Subcutaneous abdominal adipose tissue (tissue), 5 donors: ENCODE data around the gene TNFSF10.
A peak's percentile ranks its signal among the peaks of the same experiment; 100 is the strongest.

Experiments used
- H3K27ac ChIP-seq: one replicate; pipeline ENCODE4 v1.7.0; 2013; ENCODE audit warnings: low read depth, mild to moderate bottlenecking, inconsistent platforms, low read length, moderate library complexity
- H3K27me3 ChIP-seq, 5 donors: one replicate each; pipeline ENCODE4 v1.7.0; 2013; ENCODE audit warnings: low read length in 5 of 5, inconsistent platforms in 1 of 5; ENCODE audit not compliant: control insufficient read depth in 5 of 5, insufficient read depth in 4 of 5
- H3K36me3 ChIP-seq, 5 donors: one replicate each; pipeline ENCODE4 v1.7.0; 2013; ENCODE audit warnings: low read length in 5 of 5; ENCODE audit not compliant: control insufficient read depth in 5 of 5, insufficient read depth in 5 of 5
- H3K4me1 ChIP-seq, 5 donors: one replicate each; pipeline ENCODE4 v1.7.0; 2013; ENCODE audit warnings: low read length in 5 of 5, mild to moderate bottlenecking in 3 of 5, moderate library complexity in 1 of 5; ENCODE audit not compliant: control insufficient read depth in 5 of 5, insufficient read depth in 5 of 5
- H3K4me3 ChIP-seq, 5 donors: one replicate each; pipeline ENCODE4 v1.7.0; 2013; ENCODE audit warnings: low read length in 5 of 5, low read depth in 1 of 5
- H3K9ac ChIP-seq, 5 donors: one replicate each; pipeline ENCODE4 v1.7.0; 2013; ENCODE audit warnings: low read length in 5 of 5, mild to moderate bottlenecking in 4 of 5, moderate library complexity in 3 of 5
- H3K9me3 ChIP-seq, 5 donors: one replicate each; pipeline ENCODE4 v1.7.0; 2013; ENCODE audit warnings: low read length in 5 of 5; ENCODE audit not compliant: control insufficient read depth in 5 of 5
- donor health status: healthy.
- donor health status: healthy.
- donor health status: healthy.
- donor health status: healthy.
- donor health status: healthy.

The TNFSF10 gene

GRCh38 chr3:172560026-172560425, 36.8 kb upstream of the TNFSF10 start:
- Histone ChIP-seq H3K4me3 (no peak overlapping the region), H3K9me3 (no peaks in the 10 kb centered on the region), H3K9ac (no peak overlapping the region), H3K36me3 (no peaks in the 10 kb centered on the region), H3K27me3 (no peaks in the 10 kb centered on the region), H3K4me1 (peaks cover 0 to 64% (median 50%) of the 10 kb centered on the region in 5 donors), H3K27ac (no peak overlapping the region)

GRCh38 chr3:172559020-172559419, 35.8 kb upstream of the TNFSF10 start:
- Histone ChIP-seq H3K9me3 (no peaks in the 10 kb centered on the region), H3K9ac (no peak overlapping the region), H3K27me3 (no peaks in the 10 kb centered on the region), H3K4me3 (no peak overlapping the region), H3K36me3 (no peaks in the 10 kb centered on the region), H3K4me1 (peaks cover 0 to 63% (median 44%) of the 10 kb centered on the region in 5 donors), H3K27ac (no peak overlapping the region)

GRCh38 chr3:172557515-172558220, 34.4 kb upstream of the TNFSF10 start:
- Histone ChIP-seq H3K9me3 (no peaks in the 10 kb centered on the region), H3K36me3 (no peaks in the 10 kb centered on the region), H3K9ac (peak overlapping the region in 1 of 5 donors; percentile 57), H3K4me1 (peaks cover 0 to 59% (median 32%) of the 10 kb centered on the region in 5 donors), H3K4me3 (no peak overlapping the region), H3K27me3 (no peaks in the 10 kb centered on the region), H3K27ac (peak overlapping the region; percentile 31)

DNA sequence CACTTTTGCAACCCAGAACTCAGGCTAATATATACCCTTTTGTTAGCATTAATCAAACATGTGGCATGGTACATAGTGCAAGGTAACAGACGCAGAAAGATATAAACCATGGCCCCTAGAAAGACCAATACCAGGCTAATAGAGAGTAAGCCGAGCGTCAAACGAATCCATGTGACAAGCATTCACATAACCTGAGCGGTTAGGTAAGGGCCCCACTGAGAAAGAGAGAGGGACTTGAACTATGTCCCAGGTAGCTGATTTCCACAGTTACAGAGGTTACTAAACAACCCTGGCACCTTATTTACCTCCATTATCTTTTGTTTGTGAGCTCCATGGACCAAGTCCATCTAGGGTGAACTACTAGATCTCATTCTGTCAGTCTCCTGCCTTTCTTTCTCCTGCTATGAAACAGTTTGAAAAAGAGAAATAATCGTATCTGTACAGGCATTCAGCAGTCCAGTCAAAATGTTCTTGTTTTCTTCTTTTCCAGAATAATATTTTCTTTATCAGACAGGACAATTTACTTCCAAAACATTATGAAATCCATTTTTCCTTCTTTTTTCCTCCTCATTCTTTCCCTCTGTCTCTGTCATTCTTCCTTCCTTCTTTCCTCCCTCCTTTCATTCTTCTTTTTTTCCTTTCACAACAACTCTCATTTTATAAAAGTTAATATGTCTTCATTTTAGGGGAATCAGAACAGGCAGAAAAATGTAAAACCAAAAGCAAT, 30.5 kb upstream of the TNFSF10 start:
- no peaks in the 10 kb centered on the region for H3K36me3 ChIP-seq
- H3K27me3 ChIP-seq, result no peaks in the 10 kb centered on the region
- H3K4me1 ChIP-seq, result peaks cover 0 to 41% (median 13%) of the 10 kb centered on the region in 5 donors
- no peak overlapping the region for H3K4me3 ChIP-seq
- no peaks in the 10 kb centered on the region for H3K9me3 ChIP-seq
- H3K27ac ChIP-seq, result no peak overlapping the region
- no peak overlapping the region for H3K9ac ChIP-seq

DNA sequence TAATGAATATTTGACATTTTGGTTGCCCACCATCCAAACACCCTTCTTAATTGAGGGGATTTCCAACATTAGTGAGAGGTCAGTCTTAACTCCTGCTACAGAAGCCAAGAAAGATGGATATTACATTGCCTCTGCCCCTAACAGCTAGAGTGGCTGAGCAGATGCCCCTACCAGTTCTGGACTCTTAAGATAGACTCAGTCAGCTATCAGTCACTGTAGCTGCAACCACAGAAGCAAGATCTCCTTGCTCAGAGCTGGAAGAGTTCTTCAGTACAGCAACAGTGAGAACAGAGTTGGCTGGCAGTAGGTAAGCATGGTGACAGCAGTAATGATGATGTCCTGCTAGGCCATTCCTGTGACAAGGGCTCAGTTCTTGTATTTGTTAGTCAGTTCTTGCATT, 29.4 kb upstream of the TNFSF10 start:
- Histone ChIP-seq H3K9me3 (no peaks in the 10 kb centered on the region), H3K9ac (no peak overlapping the region), H3K4me3 (no peak overlapping the region), H3K4me1 (peaks cover 0 to 37% (median 8%) of the 10 kb centered on the region in 5 donors), H3K36me3 (no peaks in the 10 kb centered on the region), H3K27ac (no peak overlapping the region), H3K27me3 (no peaks in the 10 kb centered on the region)

- H3K9me3 ChIP-seq, result no peaks in the 10 kb centered on the region
- no peaks in the 10 kb centered on the region for H3K36me3 ChIP-seq
Measured at GRCh38 chr3:172551874-172552273, 28.6 kb upstream of the TNFSF10 start.

DNA sequence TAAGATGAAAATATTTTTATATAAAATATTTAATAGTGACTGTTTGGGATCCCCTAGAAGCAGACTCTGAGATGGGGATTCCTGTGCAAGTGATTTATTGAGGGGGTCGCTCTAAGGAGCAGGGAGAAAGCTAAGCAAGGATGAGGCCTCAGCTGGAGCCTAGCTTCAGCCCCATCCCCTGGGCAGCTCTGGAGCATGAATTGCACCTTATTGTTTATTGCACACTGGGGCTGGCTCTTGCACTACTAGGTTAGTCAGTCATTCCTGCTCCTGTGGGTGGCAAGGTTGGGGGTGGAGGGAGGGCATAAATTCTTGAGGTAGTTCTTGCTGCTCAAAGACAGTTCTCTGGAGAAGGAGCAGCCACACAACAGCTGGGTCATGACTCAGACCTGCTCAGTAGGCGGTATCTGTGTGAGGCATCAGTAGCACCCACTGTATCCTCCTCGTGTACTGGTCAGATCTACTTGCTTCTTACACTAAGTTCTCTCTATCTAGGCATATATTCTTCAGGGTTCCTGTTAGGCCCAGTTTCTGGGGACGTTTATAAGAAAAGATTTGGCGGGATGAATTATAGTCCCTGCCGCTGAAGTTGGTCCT, 27.2 kb upstream of the TNFSF10 start:
- Histone ChIP-seq H3K9me3 (no peaks in the 10 kb centered on the region), H3K4me3 (no peak overlapping the region), H3K9ac (no peak overlapping the region), H3K4me1 (peaks cover 0 to 18% (median 10%) of the 10 kb centered on the region in 5 donors), H3K27me3 (no peaks in the 10 kb centered on the region), H3K36me3 (no peaks in the 10 kb centered on the region), H3K27ac (no peak overlapping the region)

More at GRCh38 chr3:172551874-172552273, 28.6 kb upstream of the TNFSF10 start:
- Histone ChIP-seq H3K4me3 (no peak overlapping the region), H3K4me1 (peaks cover 0 to 30% (median 5%) of the 10 kb centered on the region in 5 donors), H3K9ac (no peak overlapping the region), H3K27ac (no peak overlapping the region), H3K27me3 (no peaks in the 10 kb centered on the region)

DNA sequence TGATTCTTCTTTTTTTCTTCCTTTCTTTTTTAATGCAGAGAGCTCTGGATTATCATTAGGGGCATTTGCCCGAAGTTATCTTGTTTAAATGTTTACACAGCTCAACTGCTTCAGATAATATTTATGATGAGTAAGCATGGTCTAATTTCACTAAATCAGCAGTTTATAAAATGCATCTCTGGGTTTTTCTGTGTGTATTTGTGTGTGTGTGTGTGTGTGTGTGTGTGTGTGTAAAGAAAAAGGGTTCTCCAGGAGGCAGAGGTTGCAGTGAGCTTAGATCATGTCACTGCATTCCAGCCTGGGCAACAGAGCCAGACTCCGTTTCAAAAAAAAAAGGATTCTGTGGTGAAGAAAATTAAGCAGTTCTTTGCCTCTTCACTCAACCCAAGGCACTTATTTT, 25.9 kb upstream of the TNFSF10 start:
- no peaks in the 10 kb centered on the region for H3K9me3 ChIP-seq
- no peaks in the 10 kb centered on the region for H3K36me3 ChIP-seq
- H3K4me1 ChIP-seq, result peaks cover 0 to 13% (median 8%) of the 10 kb centered on the region in 5 donors
- no peak overlapping the region for H3K9ac ChIP-seq
- no peaks in the 10 kb centered on the region for H3K27me3 ChIP-seq
- no peak overlapping the region for H3K4me3 ChIP-seq
- no peak overlapping the region for H3K27ac ChIP-seq

DNA sequence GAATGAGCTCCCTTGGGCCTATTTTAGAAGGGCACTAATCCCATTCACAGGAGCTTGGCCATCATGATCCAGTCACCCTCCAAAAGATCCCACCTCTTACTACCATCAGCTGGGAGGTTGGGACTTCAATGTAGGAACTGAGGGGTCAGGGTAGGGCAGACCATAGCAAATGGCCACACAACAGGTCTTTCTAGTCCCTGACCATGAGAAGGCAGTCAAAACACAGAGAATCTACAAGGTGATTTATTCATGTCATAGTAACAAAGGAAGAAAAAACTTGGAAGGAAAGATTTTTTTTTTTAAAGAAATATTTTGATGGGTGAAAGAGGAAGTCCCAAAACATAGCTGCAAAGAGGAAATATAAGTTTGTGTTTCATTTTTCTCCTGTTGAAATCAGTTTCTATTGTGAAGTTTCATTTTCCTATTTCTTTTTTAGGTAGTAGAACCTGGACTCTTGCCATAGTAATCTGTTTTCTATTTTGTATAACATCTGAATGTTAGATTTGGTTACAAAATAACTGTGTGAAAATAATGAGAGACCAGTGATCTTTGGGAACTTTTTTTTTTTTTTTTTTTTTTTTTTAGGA, 23.5 kb upstream of the TNFSF10 start:
- H3K27ac ChIP-seq, result peak overlapping the region; percentile 59
- peaks cover 0 to 14% (median 12%) of the 10 kb centered on the region in 5 donors for H3K4me1 ChIP-seq

DNA sequence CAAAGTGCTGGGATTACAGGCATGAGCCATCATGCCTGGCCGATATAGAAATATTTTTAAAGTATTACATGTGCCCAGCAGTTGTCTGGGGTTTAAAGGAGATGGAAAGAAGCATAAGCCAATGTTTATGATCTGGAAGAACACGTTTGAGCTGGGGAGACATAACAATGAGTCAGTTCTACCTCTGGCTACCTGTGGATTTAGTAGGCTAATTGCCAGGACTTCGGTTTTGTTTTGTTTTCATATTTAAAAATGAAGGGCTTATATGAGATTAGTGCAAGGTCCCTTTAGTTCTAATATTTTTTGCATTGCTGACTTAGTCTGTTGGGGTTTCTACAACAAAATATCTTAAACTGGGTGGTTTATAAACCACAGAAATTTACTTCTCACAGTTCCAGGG, 22.9 kb upstream of the TNFSF10 start:
- H3K4me3 ChIP-seq, result no peak overlapping the region
- peaks cover 0 to 20% (median 17%) of the 10 kb centered on the region in 5 donors for H3K4me1 ChIP-seq
- no peak overlapping the region for H3K9ac ChIP-seq
- H3K9me3 ChIP-seq, result no peaks in the 10 kb centered on the region
- no peaks in the 10 kb centered on the region for H3K27me3 ChIP-seq
- H3K27ac ChIP-seq, result no peak overlapping the region
- H3K36me3 ChIP-seq, result no peaks in the 10 kb centered on the region

More for the DNA sequence above, 23.5 kb upstream of the TNFSF10 start:
- Histone ChIP-seq H3K4me3 (no peak overlapping the region), H3K27me3 (no peaks in the 10 kb centered on the region), H3K9ac (no peak overlapping the region), H3K36me3 (no peaks in the 10 kb centered on the region), H3K9me3 (no peaks in the 10 kb centered on the region)
